OCI-LY1 (cell line): ENCODE results near the gene DDX3X.

Experiments used
- H2AFZ ChIP-seq: fragments of 200-600 bp; sonication (generic), shearing (Covaris generic); 2 replicates; pipeline ENCODE4 v1.6.0; 2014; ENCODE audit warnings: antibody characterized with exemption, mild to moderate bottlenecking, low read length
- H3F3A ChIP-seq: fragments of 200-600 bp; sonication (generic), shearing (Covaris generic); 2 replicates; pipeline ENCODE4 v1.6.0; 2014; ENCODE audit warnings: mild to moderate bottlenecking, antibody characterized with exemption, low read length, moderate library complexity; ENCODE audit not compliant: insufficient read depth
- H3K27ac ChIP-seq: fragments of 200-600 bp; sonication (generic); 2 replicates; pipeline ENCODE4 v1.5.1; 2014; ENCODE audit warnings: low read length, mixed run types, mild to moderate bottlenecking, low read depth; ENCODE audit not compliant: poor library complexity, severe bottlenecking
- H3K27me3 ChIP-seq: fragments of 200-600 bp; sonication (generic); 2 replicates; pipeline ENCODE4 v1.6.0; 2014; ENCODE audit warnings: antibody characterized with exemption, mild to moderate bottlenecking, low read length, moderate library complexity; ENCODE audit not compliant: insufficient read depth
- H3K36me3 ChIP-seq: fragments of 200-600 bp; sonication (generic); 2 replicates; pipeline ENCODE4 v1.6.1; 2014; ENCODE audit warnings: mild to moderate bottlenecking, antibody characterized with exemption, low read length, moderate library complexity, mixed read lengths; ENCODE audit not compliant: insufficient read depth
- H3K4me1 ChIP-seq: fragments of 200-600 bp; sonication (generic); 2 replicates; pipeline ENCODE4 v1.5.1; 2014; ENCODE audit warnings: mild to moderate bottlenecking, low read length, moderate library complexity; ENCODE audit not compliant: insufficient read depth, severe bottlenecking
- H3K4me2 ChIP-seq: fragments of 200-600 bp; sonication (generic), shearing (Covaris generic); 2 replicates; pipeline ENCODE4 v1.6.1; 2014; ENCODE audit warnings: low read length
- H3K4me3 ChIP-seq: fragments of 200-600 bp; sonication (generic); 2 replicates; pipeline ENCODE4 v1.5.1; 2014; ENCODE audit warnings: low read length, low read depth, mild to moderate bottlenecking, mixed read lengths; ENCODE audit not compliant: poor library complexity, severe bottlenecking
- H3K79me2 ChIP-seq: fragments of 200-600 bp; shearing (Covaris generic); 2 replicates; pipeline ENCODE4 v1.6.1; 2016; ENCODE audit warnings: mixed run types, low read length, mixed read lengths; ENCODE audit not compliant: insufficient read depth
- H3K9ac ChIP-seq: fragments of 200-600 bp; sonication (generic), shearing (Covaris generic); 2 replicates; pipeline ENCODE4 v1.6.1; 2014; ENCODE audit warnings: mild to moderate bottlenecking, low read length, mixed read lengths
- H3K9me2 ChIP-seq: fragments of 200-600 bp; sonication (generic), shearing (Covaris generic); 2 replicates; pipeline ENCODE4 v1.6.1; 2014; ENCODE audit warnings: low read depth, mild to moderate bottlenecking, low read length, mixed read lengths
- H3K9me3 ChIP-seq: fragments of 200-600 bp; shearing (Covaris generic); 2 replicates; pipeline ENCODE4 v1.6.1; 2014; ENCODE audit warnings: low read length, mixed read lengths
- H4K20me1 ChIP-seq: fragments of 200-600 bp; sonication (generic), shearing (Covaris generic); 2 replicates; pipeline ENCODE4 v1.6.0; 2016; ENCODE audit warnings: mild to moderate bottlenecking, low read length; ENCODE audit not compliant: insufficient read depth
- EZH2 ChIP-seq: fragments of 200-600 bp; sonication (generic), shearing (Covaris generic); IDR thresholded peaks from 2 replicates; pipeline ENCODE4 v1.8.0; 2017; ENCODE audit warnings: borderline replicate concordance, mixed run types, mild to moderate bottlenecking, antibody characterized with exemption, low read length, moderate library complexity, mixed read lengths
- TF ChIP-seq, protein P1 (sequence below): fragments of 200-600 bp; sonication (generic), shearing (Covaris generic); IDR thresholded peaks from 2 replicates; pipeline ENCODE4 v1.5.1; 2017; ENCODE audit warnings: mild to moderate bottlenecking, antibody characterized with exemption, low read length, moderate library complexity, mixed read lengths

DDX3X gene

DNA sequence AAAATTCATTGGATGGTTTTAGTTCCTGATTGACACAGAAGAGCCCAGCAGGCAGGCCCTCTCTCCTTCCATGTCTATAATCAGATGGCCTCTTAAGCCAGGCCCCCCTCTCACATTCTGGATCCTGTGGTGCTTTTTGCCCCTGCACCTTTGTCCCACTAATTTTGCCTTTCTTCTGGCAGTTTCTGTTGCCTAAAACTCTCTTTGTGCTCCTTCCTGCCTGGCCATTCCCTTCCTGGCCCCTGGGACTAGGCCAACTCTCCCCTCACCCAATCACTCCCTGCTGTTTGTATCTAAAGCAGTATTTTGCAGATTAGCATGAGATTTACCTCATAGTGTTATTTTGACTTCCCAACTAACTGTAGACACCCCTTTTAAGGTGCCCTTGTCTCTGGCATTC is 42.7 kb upstream of the DDX3X start:
- no peak overlapping the region for H3K27ac ChIP-seq
- no peaks in the 10 kb centered on the region for H3K9me3 ChIP-seq
- H3K79me2 ChIP-seq: no peaks in the 10 kb centered on the region
- H3K4me3 ChIP-seq: no peak overlapping the region
- H3K36me3 ChIP-seq: no peaks in the 10 kb centered on the region
- no peaks in the 10 kb centered on the region for H3K4me1 ChIP-seq
- no peak overlapping the region for H3K4me2 ChIP-seq
- H3K9ac ChIP-seq: no peak overlapping the region
- no peak for TF ChIP-seq EZH2
- TF ChIP-seq, protein P1, sequence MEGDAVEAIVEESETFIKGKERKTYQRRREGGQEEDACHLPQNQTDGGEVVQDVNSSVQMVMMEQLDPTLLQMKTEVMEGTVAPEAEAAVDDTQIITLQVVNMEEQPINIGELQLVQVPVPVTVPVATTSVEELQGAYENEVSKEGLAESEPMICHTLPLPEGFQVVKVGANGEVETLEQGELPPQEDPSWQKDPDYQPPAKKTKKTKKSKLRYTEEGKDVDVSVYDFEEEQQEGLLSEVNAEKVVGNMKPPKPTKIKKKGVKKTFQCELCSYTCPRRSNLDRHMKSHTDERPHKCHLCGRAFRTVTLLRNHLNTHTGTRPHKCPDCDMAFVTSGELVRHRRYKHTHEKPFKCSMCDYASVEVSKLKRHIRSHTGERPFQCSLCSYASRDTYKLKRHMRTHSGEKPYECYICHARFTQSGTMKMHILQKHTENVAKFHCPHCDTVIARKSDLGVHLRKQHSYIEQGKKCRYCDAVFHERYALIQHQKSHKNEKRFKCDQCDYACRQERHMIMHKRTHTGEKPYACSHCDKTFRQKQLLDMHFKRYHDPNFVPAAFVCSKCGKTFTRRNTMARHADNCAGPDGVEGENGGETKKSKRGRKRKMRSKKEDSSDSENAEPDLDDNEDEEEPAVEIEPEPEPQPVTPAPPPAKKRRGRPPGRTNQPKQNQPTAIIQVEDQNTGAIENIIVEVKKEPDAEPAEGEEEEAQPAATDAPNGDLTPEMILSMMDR: no peak
- H3F3A ChIP-seq: no peaks in the 10 kb centered on the region
- H3K27me3 ChIP-seq: no peaks in the 10 kb centered on the region
- H4K20me1 ChIP-seq: no peaks in the 10 kb centered on the region
- no peaks in the 10 kb centered on the region for H3K9me2 ChIP-seq
- no peak overlapping the region for H2AFZ ChIP-seq

DNA sequence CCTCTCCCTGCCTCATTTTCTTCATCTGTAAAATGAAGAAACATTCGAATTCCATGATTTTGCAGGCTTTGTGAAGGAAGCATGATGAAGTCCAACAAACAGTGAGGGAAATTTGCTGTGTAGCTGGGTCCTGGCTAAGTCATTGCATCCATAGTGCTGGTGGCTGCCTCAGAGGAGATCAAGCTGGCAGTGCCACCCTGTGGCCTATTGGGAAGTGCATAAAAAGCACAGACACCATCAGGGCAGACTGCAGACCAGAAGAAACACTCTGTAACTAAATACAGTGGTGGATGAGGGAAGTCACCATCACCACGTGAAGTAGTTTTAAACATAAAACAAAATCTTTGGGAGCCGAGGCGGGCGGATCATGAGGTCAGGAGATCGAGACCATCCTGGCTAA is 40.7 kb upstream of the DDX3X start:
- TF ChIP-seq EZH2: no peak
- TF ChIP-seq, protein P1: peak; percentile 41
- no peak overlapping the region for H3K27ac ChIP-seq
- H3K9ac ChIP-seq: no peak overlapping the region
- H3K4me3 ChIP-seq: no peak overlapping the region
- H2AFZ ChIP-seq: no peak overlapping the region
- H4K20me1 ChIP-seq: no peaks in the 10 kb centered on the region
- no peaks in the 10 kb centered on the region for H3K9me2 ChIP-seq
- no peaks in the 10 kb centered on the region for H3K9me3 ChIP-seq
- no peaks in the 10 kb centered on the region for H3F3A ChIP-seq
- no peak overlapping the region for H3K4me2 ChIP-seq
- H3K79me2 ChIP-seq: no peaks in the 10 kb centered on the region
- H3K27me3 ChIP-seq: no peaks in the 10 kb centered on the region
- no peaks in the 10 kb centered on the region for H3K4me1 ChIP-seq
- no peaks in the 10 kb centered on the region for H3K36me3 ChIP-seq

DNA sequence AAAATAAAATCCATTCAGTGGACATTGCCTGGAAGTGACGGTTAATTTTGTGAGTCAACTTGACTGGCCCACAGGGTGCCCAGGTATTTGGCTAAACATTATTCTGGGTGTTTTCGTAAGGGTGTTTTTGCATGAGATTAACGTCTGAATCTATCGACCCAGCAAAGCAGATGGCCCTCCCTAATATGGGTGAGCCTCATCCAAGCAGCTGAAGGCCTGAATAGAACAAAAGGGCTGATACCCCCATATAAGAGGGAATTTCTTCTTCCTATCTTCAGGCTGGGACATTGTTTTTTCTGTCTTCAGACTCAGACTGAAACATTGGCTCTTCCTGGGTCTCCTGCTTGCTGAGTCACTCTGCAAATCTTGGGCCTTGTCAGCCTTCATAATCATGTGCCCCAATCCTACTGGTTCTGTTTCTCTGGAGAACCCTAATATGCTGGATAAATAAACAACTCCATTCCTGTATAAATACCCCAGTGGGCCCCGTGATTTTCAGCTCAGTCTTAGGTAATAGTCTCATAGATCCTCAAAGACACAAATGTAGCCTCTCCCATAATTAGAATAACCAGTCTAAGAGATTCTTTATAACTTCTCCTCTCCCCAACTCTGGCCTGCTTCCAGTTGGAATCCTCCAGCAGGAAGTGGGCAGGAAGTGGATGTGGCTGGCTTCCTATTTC is 33.1 kb upstream of the DDX3X start:
- H3K4me1 ChIP-seq: no peaks in the 10 kb centered on the region
- H3K4me3 ChIP-seq: no peak overlapping the region
- H3K27ac ChIP-seq: no peak overlapping the region
- H3K9ac ChIP-seq: no peak overlapping the region
- H3K27me3 ChIP-seq: no peaks in the 10 kb centered on the region
- H3F3A ChIP-seq: no peaks in the 10 kb centered on the region
- no peaks in the 10 kb centered on the region for H3K9me3 ChIP-seq
- no peaks in the 10 kb centered on the region for H3K9me2 ChIP-seq
- H4K20me1 ChIP-seq: no peaks in the 10 kb centered on the region
- H2AFZ ChIP-seq: no peak overlapping the region
- no peaks in the 10 kb centered on the region for H3K36me3 ChIP-seq
- no peak overlapping the region for H3K4me2 ChIP-seq
- TF ChIP-seq, protein P1: no peak
- TF ChIP-seq EZH2: no peak
- no peaks in the 10 kb centered on the region for H3K79me2 ChIP-seq
